ENCODE data around the gene SIRT5. TPM values are rescaled to one million over a fixed set of nuclear protein-coding genes. Genes with fewer than 3 reads are reported as not detected.

SIRT5 gene
- total RNA-seq, 4 donors from 2014 or later, result 7.5 to 13.1 (median 10.0) TPM

GRCh38 chr6:13643125-13643524, 68.7 kb downstream of the SIRT5 start:
- Histone ChIP-seq H3K4me1 (no peaks in the 10 kb centered on the region), H3K36me3 (peaks cover 0 to 51% of the 10 kb centered on the region in 2 donors), H3K27me3 (no peaks in the 10 kb centered on the region), H3K27ac (no peak overlapping the region), H3K4me3 (no peak overlapping the region), H3K9me3 (no peaks in the 10 kb centered on the region)
- no peak for ATAC-seq
- 65 to 73% methylated on average over 3 of the region's 3 CpGs for WGBS, 2 donors (ENCODE audit: low coverage in 1 of 2)
- TF ChIP-seq POLR2A (IDR thresholded peaks at IDR 0.05) (no peak), CTCF (IDR thresholded peaks at IDR 0.05) (no peak), POLR2AphosphoS5 (IDR thresholded peaks at IDR 0.05) (no peak), EP300 (IDR thresholded peaks at IDR 0.05) (no peak)

- no peak for ATAC-seq
- no peak for TF ChIP-seq CTCF (IDR thresholded peaks at IDR 0.05)
- TF ChIP-seq POLR2A (IDR thresholded peaks at IDR 0.05), result no peak
- TF ChIP-seq EP300 (IDR thresholded peaks at IDR 0.05), result no peak
- TF ChIP-seq POLR2AphosphoS5 (IDR thresholded peaks at IDR 0.05), result no peak
These were observed 74.4 kb downstream of the SIRT5 start for GRCh38 chr6:13648850-13649249.

GRCh38 chr6:13649393-13649792, 75.0 kb downstream of the SIRT5 start:
- no peak overlapping the region for H3K4me3 ChIP-seq
- TF ChIP-seq POLR2A (IDR thresholded peaks at IDR 0.05) (no peak), CTCF (IDR thresholded peaks at IDR 0.05) (no peak), EP300 (IDR thresholded peaks at IDR 0.05) (no peak), POLR2AphosphoS5 (IDR thresholded peaks at IDR 0.05) (no peak)
- H3K27me3 ChIP-seq, result no peaks in the 10 kb centered on the region
- H3K9me3 ChIP-seq, result no peaks in the 10 kb centered on the region
- no peaks in the 10 kb centered on the region for H3K4me1 ChIP-seq
- H3K27ac ChIP-seq, result no peak overlapping the region
- WGBS, 2 donors (ENCODE audit: low coverage in 1 of 2), result 94 to 98% methylated on average over 3 to 4 of the region's 4 CpGs
- no peak for ATAC-seq
- H3K36me3 ChIP-seq, result peaks cover 0 to 29% of the 10 kb centered on the region in 2 donors

More at GRCh38 chr6:13648850-13649249, 74.4 kb downstream of the SIRT5 start:
- Histone ChIP-seq H3K9me3 (no peaks in the 10 kb centered on the region), H3K36me3 (peaks cover 0 to 34% of the 10 kb centered on the region in 2 donors), H3K27ac (no peak overlapping the region), H3K4me1 (no peaks in the 10 kb centered on the region), H3K27me3 (no peaks in the 10 kb centered on the region), H3K4me3 (no peak overlapping the region)

GRCh38 chr6:13653296-13653695, 78.9 kb downstream of the SIRT5 start:
- H3K27ac ChIP-seq, result no peak overlapping the region
- no peak for ATAC-seq
- peaks cover 0 to 20% of the 10 kb centered on the region in 2 donors for H3K36me3 ChIP-seq
- TF ChIP-seq EP300 (IDR thresholded peaks at IDR 0.05) (no peak), POLR2AphosphoS5 (IDR thresholded peaks at IDR 0.05) (no peak), CTCF (IDR thresholded peaks at IDR 0.05) (no peak), POLR2A (IDR thresholded peaks at IDR 0.05) (no peak)
- H3K4me1 ChIP-seq, result peaks cover 0 to 2% (median 0%) of the 10 kb centered on the region in 3 donors
- 83 to 88% methylated on average over 2 of the region's 2 CpGs for WGBS, 2 donors (ENCODE audit: low coverage in 1 of 2)
- no peaks in the 10 kb centered on the region for H3K9me3 ChIP-seq
- no peak overlapping the region for H3K4me3 ChIP-seq
- H3K27me3 ChIP-seq, result no peaks in the 10 kb centered on the region

- TF ChIP-seq POLR2AphosphoS5 (IDR thresholded peaks at IDR 0.05) (no peak), CTCF (IDR thresholded peaks at IDR 0.05) (no peak), EP300 (IDR thresholded peaks at IDR 0.05) (no peak), POLR2A (IDR thresholded peaks at IDR 0.05) (no peak)
- no peak overlapping the region for H3K4me3 ChIP-seq
- H3K9me3 ChIP-seq, result no peaks in the 10 kb centered on the region
- H3K36me3 ChIP-seq, result peaks cover 0 to 19% of the 10 kb centered on the region in 2 donors
- H3K4me1 ChIP-seq, result peaks cover 0 to 14% (median 0%) of the 10 kb centered on the region in 3 donors
- H3K27me3 ChIP-seq, result no peaks in the 10 kb centered on the region
- H3K27ac ChIP-seq, result no peak overlapping the region
- ATAC-seq, result no peak
These were observed 80.1 kb downstream of the SIRT5 start for GRCh38 chr6:13654496-13654895.

All from gastroesophageal sphincter (tissue), 4 donors.